Stimulated activated CD8-positive, alpha-beta memory T cell treated with anti-CD3 and anti-CD28 coated beads, Interleukin-4, amount 100 ng/mL, for 24 hours (primary cell): Measurements from ENCODE around the gene CHRNA5.

Source experiments
- DNase-seq: peaks from one replicate; pipeline ENCODE4 v3.0.0-alpha.2; 2020; ENCODE audit warnings: low read depth

Gene CHRNA5

DNA sequence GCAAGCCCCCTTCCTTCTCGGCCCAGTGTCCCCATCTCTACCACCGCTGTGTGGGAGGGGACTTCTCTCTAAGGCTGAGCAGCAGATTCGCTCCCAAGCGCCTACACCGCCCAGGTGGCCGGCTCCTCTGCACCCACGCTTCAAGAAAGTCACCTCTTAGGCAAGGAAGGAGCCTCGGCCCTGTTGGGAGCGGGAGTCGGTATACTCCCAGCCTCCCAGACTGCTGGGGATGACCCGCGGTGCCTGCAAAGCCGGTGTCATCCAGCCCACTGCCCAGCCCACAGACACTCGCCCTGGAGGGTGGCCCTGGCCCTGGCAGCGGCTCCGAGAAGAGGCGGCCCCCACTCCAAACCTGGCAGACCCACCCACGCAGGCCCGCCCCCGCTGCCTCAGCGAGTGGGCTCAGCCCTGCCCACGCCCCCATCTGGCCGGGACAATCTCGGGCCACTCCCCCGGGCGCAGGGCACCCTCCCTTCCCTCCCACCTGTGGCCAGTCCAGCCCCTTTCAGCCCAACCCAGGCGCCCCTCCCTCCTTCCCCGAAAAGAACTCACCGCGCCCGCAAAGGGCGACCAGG lies 75.3 kb downstream of the CHRNA5 start:
- no peak for DNase-seq

DNA sequence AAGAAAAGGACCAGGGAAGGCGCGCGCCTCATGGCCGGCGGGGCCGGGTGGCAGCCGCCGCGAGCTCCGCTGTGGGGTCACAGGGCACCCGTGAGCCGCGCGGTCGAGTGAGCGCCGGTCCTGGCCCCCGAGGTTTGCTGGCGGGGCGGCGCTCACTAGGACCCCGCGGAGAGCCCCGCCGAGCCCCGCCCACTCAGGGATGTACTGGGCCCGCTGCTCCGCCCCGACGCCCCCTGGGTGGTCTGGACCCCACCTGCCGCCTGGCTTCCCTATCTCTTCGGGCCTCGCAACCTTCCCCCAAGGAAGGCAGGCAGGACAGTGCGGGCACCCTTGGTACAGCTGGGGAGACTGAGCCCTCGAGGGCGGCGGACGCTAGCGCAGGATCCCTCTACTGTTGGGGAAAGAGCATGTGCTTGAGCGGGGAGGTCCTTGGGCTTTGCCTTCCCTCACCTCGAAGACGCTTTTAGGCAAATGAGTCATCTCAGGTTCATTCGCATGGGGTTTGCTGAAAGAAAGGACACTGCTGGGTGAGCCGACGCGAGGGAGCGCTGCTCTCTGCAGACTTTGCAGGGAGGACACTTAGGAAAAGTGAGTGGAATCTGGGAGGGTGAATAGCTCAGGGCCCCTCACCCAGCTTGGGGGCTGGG lies 75.9 kb downstream of the CHRNA5 start, which contains the start of gene CHRNB4:
CHRNB4 (minus strand) TSS at position 109 of the 647 bp plus-strand sequence; CDS start at position 32, 77 bp downstream.
- no peak for DNase-seq

DNA sequence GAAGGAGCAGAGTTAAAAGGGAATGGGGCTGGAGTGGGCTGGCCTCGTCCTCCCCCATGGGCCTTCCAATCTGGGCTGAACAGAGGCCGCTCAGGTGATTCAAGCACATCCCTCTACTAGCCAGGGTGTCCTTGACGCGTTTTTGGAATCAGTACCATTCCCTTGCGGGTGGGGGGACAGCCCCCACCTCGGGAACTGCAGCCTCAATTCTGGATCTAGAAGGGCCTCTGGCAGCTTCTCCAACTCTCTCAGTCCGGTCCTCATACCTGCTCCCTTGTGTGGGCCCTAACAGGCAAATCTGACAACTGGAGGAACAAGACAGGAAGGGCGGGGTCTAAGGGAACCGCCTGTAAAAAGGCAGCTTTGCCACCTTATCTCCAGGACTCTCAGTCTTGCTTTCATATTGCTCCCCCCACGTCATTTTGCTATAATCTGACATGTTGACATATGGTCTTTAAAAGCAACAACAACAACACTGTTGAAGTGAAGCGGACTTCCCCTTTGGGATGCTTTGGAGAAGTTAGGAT lies 76.5 kb downstream of the CHRNA5 start:
- no peak for DNase-seq

DNA sequence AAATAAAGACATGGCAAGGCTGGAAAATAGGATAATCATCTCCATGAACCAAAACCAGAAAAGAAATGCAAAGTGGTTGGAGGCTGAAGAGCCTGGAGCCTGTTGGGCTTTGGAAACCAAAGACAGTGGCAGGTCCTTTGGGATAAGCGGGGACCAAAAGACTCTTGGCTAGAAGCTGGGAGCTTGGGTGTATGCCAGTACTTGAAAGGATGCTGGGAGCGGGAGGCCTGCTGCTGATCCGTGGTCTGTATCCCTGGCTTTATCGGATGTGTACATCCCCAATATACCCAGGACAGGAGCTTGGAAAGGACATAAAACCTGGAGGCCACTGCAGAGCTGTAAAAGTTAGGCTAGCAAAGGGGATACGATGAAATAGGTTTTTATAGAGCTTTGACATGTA lies 77.0 kb downstream of the CHRNA5 start:
- no peak for DNase-seq
